ENCODE measurements around the gene APLP2.

The APLP2 gene

DNA sequence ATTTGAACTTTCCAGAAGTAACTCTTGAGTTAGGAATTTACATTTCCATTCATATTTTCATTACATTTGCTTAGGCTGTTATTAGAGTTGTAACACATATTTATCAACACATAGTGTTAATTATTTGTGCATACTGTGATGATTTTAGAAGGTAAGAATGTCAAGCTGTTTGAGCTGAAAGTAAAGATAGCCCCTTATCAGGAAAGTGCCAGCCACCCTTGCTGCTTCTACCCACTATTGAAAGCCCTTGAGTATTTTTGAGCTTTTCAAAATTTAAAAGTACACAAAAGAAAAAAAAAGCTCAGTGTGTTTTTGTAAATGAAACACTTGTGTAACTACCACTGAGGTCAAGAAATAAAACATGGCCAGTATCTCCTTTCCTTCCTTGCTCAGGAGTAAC, 8.0 kb downstream of the APLP2 start:
- Histone ChIP-seq H3K27me3 (ENCODE audit: low read depth, low read length) (no peaks in the 10 kb centered on the region), H3K4me1 (ENCODE audit: low read length) (no peaks in the 10 kb centered on the region), H3K9ac (ENCODE audit: low read length) (no peak overlapping the region), H3K27ac (ENCODE audit: low read length) (no peak overlapping the region), H3K36me3 (replicated peaks; ENCODE audit: low read depth, low read length) (no peaks in the 10 kb centered on the region), H2AFZ (ENCODE audit: low read depth, low read length) (no peak overlapping the region), H3K4me3 (ENCODE audit: low read length) (no peak overlapping the region), H3K9me3 (ENCODE audit: insufficient read depth, low read length) (no peaks in the 10 kb centered on the region), H4K20me1 (ENCODE audit: insufficient read depth, low read length) (peaks cover 8% of the 10 kb centered on the region; the same call in 1 of the 2 replicates), H3K79me2 (ENCODE audit: low read length) (peaks cover 56% of the 10 kb centered on the region), H3K4me2 (ENCODE audit: low read length) (no peak overlapping the region)
- TF ChIP-seq EZH2phosphoT487 (IDR thresholded peaks at IDR 0.05; ENCODE audit: low read depth) = no peak
- TF ChIP-seq, protein P1, sequence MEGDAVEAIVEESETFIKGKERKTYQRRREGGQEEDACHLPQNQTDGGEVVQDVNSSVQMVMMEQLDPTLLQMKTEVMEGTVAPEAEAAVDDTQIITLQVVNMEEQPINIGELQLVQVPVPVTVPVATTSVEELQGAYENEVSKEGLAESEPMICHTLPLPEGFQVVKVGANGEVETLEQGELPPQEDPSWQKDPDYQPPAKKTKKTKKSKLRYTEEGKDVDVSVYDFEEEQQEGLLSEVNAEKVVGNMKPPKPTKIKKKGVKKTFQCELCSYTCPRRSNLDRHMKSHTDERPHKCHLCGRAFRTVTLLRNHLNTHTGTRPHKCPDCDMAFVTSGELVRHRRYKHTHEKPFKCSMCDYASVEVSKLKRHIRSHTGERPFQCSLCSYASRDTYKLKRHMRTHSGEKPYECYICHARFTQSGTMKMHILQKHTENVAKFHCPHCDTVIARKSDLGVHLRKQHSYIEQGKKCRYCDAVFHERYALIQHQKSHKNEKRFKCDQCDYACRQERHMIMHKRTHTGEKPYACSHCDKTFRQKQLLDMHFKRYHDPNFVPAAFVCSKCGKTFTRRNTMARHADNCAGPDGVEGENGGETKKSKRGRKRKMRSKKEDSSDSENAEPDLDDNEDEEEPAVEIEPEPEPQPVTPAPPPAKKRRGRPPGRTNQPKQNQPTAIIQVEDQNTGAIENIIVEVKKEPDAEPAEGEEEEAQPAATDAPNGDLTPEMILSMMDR (IDR thresholded peaks at IDR 0.05; ENCODE audit: low read depth, low read length) = no peak

DNA sequence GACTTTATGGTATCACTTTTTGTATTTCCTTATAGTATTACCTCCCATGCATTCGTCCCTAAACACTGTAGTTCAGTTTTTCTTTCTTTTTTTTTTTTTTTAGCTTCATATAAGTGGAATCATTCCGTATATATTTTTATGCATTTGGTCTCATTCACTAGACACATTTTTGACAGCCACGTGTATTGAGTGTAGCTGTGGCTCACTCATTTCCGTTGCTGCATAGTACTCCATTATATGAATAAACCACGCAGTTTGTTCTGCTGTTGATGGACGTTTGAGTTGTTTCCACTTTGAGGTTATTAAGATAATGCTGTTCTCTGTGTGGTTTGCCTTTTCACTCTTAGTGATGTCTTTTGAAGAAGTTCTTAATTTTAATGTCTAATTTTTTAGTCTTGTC, 8.4 kb downstream of the APLP2 start:
- H3K79me2 ChIP-seq (ENCODE audit: low read length) = peaks cover 54% of the 10 kb centered on the region
- no peaks in the 10 kb centered on the region for H3K36me3 ChIP-seq (replicated peaks; ENCODE audit: low read depth, low read length)
- H3K9me3 ChIP-seq (ENCODE audit: insufficient read depth, low read length) = no peaks in the 10 kb centered on the region
- H3K9ac ChIP-seq (ENCODE audit: low read length) = no peak overlapping the region
- H3K27ac ChIP-seq (ENCODE audit: low read length) = no peak overlapping the region
- no peaks in the 10 kb centered on the region for H3K4me1 ChIP-seq (ENCODE audit: low read length)
- no peak for TF ChIP-seq EZH2phosphoT487 (IDR thresholded peaks at IDR 0.05; ENCODE audit: low read depth)
- TF ChIP-seq, protein P1 (IDR thresholded peaks at IDR 0.05; ENCODE audit: low read depth, low read length) = no peak
- peaks cover 8% of the 10 kb centered on the region; the same call in 1 of the 2 replicates for H4K20me1 ChIP-seq (ENCODE audit: insufficient read depth, low read length)
- no peak overlapping the region for H3K4me2 ChIP-seq (ENCODE audit: low read length)
- no peak overlapping the region for H3K4me3 ChIP-seq (ENCODE audit: low read length)
- no peaks in the 10 kb centered on the region for H3K27me3 ChIP-seq (ENCODE audit: low read depth, low read length)
- H2AFZ ChIP-seq (ENCODE audit: low read depth, low read length) = no peak overlapping the region

DNA sequence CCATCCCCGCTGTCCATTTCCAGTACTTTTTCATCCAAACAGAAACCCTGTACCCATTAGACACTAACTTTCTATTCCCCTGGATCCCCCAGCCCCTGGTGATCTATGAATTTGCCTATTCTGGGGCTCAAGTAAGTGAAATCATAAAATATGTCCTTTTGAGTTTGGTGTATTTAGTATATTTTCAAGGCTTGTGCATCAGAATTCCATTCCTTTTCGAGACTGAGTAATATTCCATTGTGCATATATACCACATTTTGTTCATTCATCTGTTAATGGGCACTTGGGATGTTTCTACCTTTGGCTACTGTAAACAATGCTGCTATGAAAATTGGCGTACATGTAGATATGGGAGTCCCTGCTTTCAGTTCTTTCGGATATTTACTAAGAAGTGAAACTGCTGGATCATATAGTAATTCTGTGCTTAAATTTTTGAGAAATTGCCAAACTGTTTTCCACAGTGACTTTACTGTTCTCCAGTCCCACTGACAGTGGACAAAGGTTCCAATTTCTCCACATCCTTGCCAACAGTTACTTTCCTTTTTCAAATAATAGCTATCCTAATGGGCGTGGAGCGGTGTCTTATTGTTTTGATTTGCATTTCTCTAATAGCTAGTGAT, 16.1 kb downstream of the APLP2 start:
- Histone ChIP-seq H3K4me2 (ENCODE audit: low read length) (no peak overlapping the region), H2AFZ (ENCODE audit: low read depth, low read length) (no peak overlapping the region), H3K9ac (ENCODE audit: low read length) (no peak overlapping the region), H3K27me3 (ENCODE audit: low read depth, low read length) (no peaks in the 10 kb centered on the region), H3K9me3 (ENCODE audit: insufficient read depth, low read length) (no peaks in the 10 kb centered on the region), H3K4me1 (ENCODE audit: low read length) (peaks cover 7% of the 10 kb centered on the region), H3K36me3 (replicated peaks; ENCODE audit: low read depth, low read length) (no peaks in the 10 kb centered on the region), H3K27ac (ENCODE audit: low read length) (no peak overlapping the region), H3K79me2 (ENCODE audit: low read length) (peaks cover 50% of the 10 kb centered on the region), H4K20me1 (ENCODE audit: insufficient read depth, low read length) (peaks cover 14% of the 10 kb centered on the region; the same call in 1 of the 2 replicates), H3K4me3 (ENCODE audit: low read length) (no peak overlapping the region)
- TF ChIP-seq EZH2phosphoT487 (IDR thresholded peaks at IDR 0.05; ENCODE audit: low read depth) = no peak
- TF ChIP-seq, protein P1 (IDR thresholded peaks at IDR 0.05; ENCODE audit: low read depth, low read length) = no peak

DNA sequence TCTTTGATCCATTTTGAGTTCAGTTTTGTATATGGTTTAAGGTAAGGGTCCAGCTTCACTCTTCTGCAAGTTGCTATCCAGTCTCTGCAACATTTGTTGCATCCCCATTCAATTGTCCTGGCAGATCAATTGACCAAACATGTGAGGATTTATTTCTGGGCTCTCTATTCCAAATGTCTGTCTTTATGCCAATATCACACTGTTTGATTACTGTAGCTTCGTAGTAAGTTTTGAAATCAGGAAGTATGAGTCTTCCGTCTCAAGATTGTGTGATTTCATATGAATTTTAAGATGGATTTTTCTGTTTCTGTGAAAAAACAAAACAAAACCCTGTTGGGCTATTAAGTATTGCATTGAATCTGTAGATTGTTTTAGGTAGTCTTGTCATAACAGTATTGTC, 17.0 kb downstream of the APLP2 start:
- Histone ChIP-seq H3K4me2 (ENCODE audit: low read length) (no peak overlapping the region), H3K9ac (ENCODE audit: low read length) (no peak overlapping the region), H3K36me3 (replicated peaks; ENCODE audit: low read depth, low read length) (no peaks in the 10 kb centered on the region), H2AFZ (ENCODE audit: low read depth, low read length) (no peak overlapping the region), H3K4me1 (ENCODE audit: low read length) (peaks cover 7% of the 10 kb centered on the region), H3K9me3 (ENCODE audit: insufficient read depth, low read length) (no peaks in the 10 kb centered on the region), H3K4me3 (ENCODE audit: low read length) (no peak overlapping the region), H3K27me3 (ENCODE audit: low read depth, low read length) (no peaks in the 10 kb centered on the region), H3K27ac (ENCODE audit: low read length) (no peak overlapping the region), H4K20me1 (ENCODE audit: insufficient read depth, low read length) (peaks cover 14% of the 10 kb centered on the region; the same call in 1 of the 2 replicates), H3K79me2 (ENCODE audit: low read length) (peaks cover 41% of the 10 kb centered on the region)
- TF ChIP-seq, protein P1 (IDR thresholded peaks at IDR 0.05; ENCODE audit: low read depth, low read length) = no peak
- TF ChIP-seq EZH2phosphoT487 (IDR thresholded peaks at IDR 0.05; ENCODE audit: low read depth) = no peak

All from OCI-LY3 (cell line).